GM19328 (cell line): ENCODE data around the gene LRP1B.
"Not testable (repeated sequence)": the region's sequence is repeated elsewhere in the genome, so short reads cannot be mapped to it uniquely, and the experiment has no call there.

ENCODE experiments used
- ATAC-seq: cut with Tn5 transposase; IDR thresholded peaks from one replicate; pipeline ENCODE4 v1.9.1; 2021; ENCODE audit warnings: mild to moderate bottlenecking, moderate library complexity; ENCODE audit not compliant: unreplicated experiment

The LRP1B gene

GRCh38 chr2:140349695-140350094 is 1781.1 kb downstream of the LRP1B start:
- ATAC-seq: no peak

GRCh38 chr2:140348826-140349225 is 1782.0 kb downstream of the LRP1B start:
- no peak for ATAC-seq

GRCh38 chr2:140344838-140345237 is 1786.0 kb downstream of the LRP1B start:
- ATAC-seq: no peak

GRCh38 chr2:140344266-140344665 is 1786.5 kb downstream of the LRP1B start:
- not testable (repeated sequence) for ATAC-seq

GRCh38 chr2:140338795-140339194 is 1792.0 kb downstream of the LRP1B start:
- ATAC-seq: no peak

- ATAC-seq: no peak
Measured at GRCh38 chr2:140337061-140337460, 1793.8 kb downstream of the LRP1B start.

GRCh38 chr2:140316345-140316744 is 1814.5 kb downstream of the LRP1B start:
- ATAC-seq: no peak

GRCh38 chr2:140311905-140312304 is 1818.9 kb downstream of the LRP1B start:
- ATAC-seq: no peak

- ATAC-seq: no peak
Measured at GRCh38 chr2:140308706-140309105, 1822.1 kb downstream of the LRP1B start.

GRCh38 chr2:140307532-140307931 is 1823.3 kb downstream of the LRP1B start:
- ATAC-seq: no peak

- no peak for ATAC-seq
Measured at GRCh38 chr2:140295767-140296166, 1835.0 kb downstream of the LRP1B start.

- ATAC-seq: no peak
Measured at GRCh38 chr2:140288726-140289125, 1842.1 kb downstream of the LRP1B start.

GRCh38 chr2:140288213-140288612 is 1842.6 kb downstream of the LRP1B start:
- no peak for ATAC-seq

- ATAC-seq: no peak
Measured at GRCh38 chr2:140286377-140286776, 1844.4 kb downstream of the LRP1B start.

GRCh38 chr2:140277344-140277743 is 1853.5 kb downstream of the LRP1B start:
- ATAC-seq: not testable (repeated sequence)

- ATAC-seq: no peak
Measured at GRCh38 chr2:140276661-140277060, 1854.2 kb downstream of the LRP1B start.

GRCh38 chr2:140275427-140275826 is 1855.4 kb downstream of the LRP1B start:
- no peak for ATAC-seq

- no peak for ATAC-seq
Measured at GRCh38 chr2:140274891-140275290, 1855.9 kb downstream of the LRP1B start.

- no peak for ATAC-seq
Measured at GRCh38 chr2:140273958-140274357, 1856.9 kb downstream of the LRP1B start.

GRCh38 chr2:140273408-140273807 is 1857.4 kb downstream of the LRP1B start:
- ATAC-seq: no peak

- no peak for ATAC-seq
Measured at GRCh38 chr2:140270224-140270623, 1860.6 kb downstream of the LRP1B start.

- no peak for ATAC-seq
Measured at GRCh38 chr2:140269000-140269399, 1861.8 kb downstream of the LRP1B start.

- no peak for ATAC-seq
Measured at GRCh38 chr2:140262908-140263307, 1867.9 kb downstream of the LRP1B start.
